Activated B cell treated with CpG ODN at 0.5 μM for 24 hours (primary cell): ENCODE data around the gene KDM1B. TPM values are rescaled to one million over a fixed set of nuclear protein-coding genes. Genes with fewer than 3 reads are reported as not detected.
"Not testable (repeated sequence)": the region's sequence is repeated elsewhere in the genome, so short reads cannot be mapped to it uniquely, and the experiment has no call there.

Experiments
- ATAC-seq: fragments of 200-7000 bp; cut with Tn5 transposase; one replicate; pipeline ENCODE4 v1.10.0; 2021; ENCODE audit warnings: low read depth, mild to moderate bottlenecking, moderate library complexity
- CTCF ChIA-PET: fragments of 350-600 bp; sonication (Branson Sonifier 250); formaldehyde crosslinking; loops from one replicate; lab custom pipeline; 2021; ENCODE audit warnings: antibody characterized with exemption; lab: Charles Lee
- POLR2A ChIA-PET: fragments of 350-600 bp; sonication (Branson Sonifier 250); formaldehyde crosslinking; loops from one replicate; lab custom pipeline; 2021; ENCODE audit warnings: antibody characterized with exemption; lab: Charles Lee
- DNase-seq: peaks from one replicate; pipeline ENCODE4 v3.0.0; 2022
- H3K27ac Mint-ChIP-seq: one replicate; pipeline ENCODE4 v1.8.0; 2020; ENCODE audit warnings: mixed read lengths
- H3K27me3 Mint-ChIP-seq: one replicate; pipeline ENCODE4 v1.8.0; 2021; ENCODE audit warnings: mixed read lengths
- H3K36me3 Mint-ChIP-seq: one replicate; pipeline ENCODE4 v1.8.0; 2021; ENCODE audit warnings: low read depth, mixed read lengths
- H3K4me1 Mint-ChIP-seq: one replicate; pipeline ENCODE4 v1.8.0; 2021; ENCODE audit warnings: mixed read lengths
- H3K4me3 Mint-ChIP-seq: one replicate; pipeline ENCODE4 v1.8.0; 2020; ENCODE audit warnings: mild to moderate bottlenecking, mixed read lengths
- H3K9me3 Mint-ChIP-seq: one replicate; pipeline ENCODE4 v1.8.0; 2020; ENCODE audit warnings: mixed read lengths
- CTCF ChIP-seq: fragments of 200-600 bp; IDR thresholded peaks from one replicate; pipeline ENCODE4 v1.8.0; 2022; ENCODE audit warnings: antibody characterized with exemption, mild to moderate bottlenecking
- intact Hi-C: fragments of 100-400 bp; cut with micrococcal nuclease; formaldehyde crosslinking; loops from one replicate; pipeline ENCODE4 v1.15.1; 2024
- total RNA-seq: library from RNA; stranded (reverse); gene quantifications from 2 replicates; pipeline ENCODE4 v1.2.3, GENCODE V29; 2022

KDM1B gene
- total RNA-seq, 1 donor from 2014 or later: 21.0 TPM

- H3K4me1 Mint-ChIP-seq: peaks cover under 1% of the 10 kb centered on the region
- POLR2A ChIA-PET: no interaction called here
- CTCF ChIA-PET: no interaction called here
- ATAC-seq (no peak), DNase-seq (no peak)
- intact Hi-C loops: no loop called here
- no peak for TF ChIP-seq CTCF
- no peak overlapping the region for H3K4me3 Mint-ChIP-seq
- peaks cover 19% of the 10 kb centered on the region for H3K36me3 Mint-ChIP-seq
- H3K27me3 Mint-ChIP-seq: no peaks in the 10 kb centered on the region
- H3K27ac Mint-ChIP-seq: no peak overlapping the region
- H3K9me3 Mint-ChIP-seq: no peaks in the 10 kb centered on the region
Observed at GRCh38 chr6:18147616-18148015, 7.6 kb upstream of the KDM1B start.

GRCh38 chr6:18148304-18149025 is 6.8 kb upstream of the KDM1B start:
- peaks cover 12% of the 10 kb centered on the region for H3K36me3 Mint-ChIP-seq
- no peak overlapping the region for H3K27ac Mint-ChIP-seq
- DNase-seq (no peak), ATAC-seq (no peak)
- H3K4me3 Mint-ChIP-seq: no peak overlapping the region
- H3K4me1 Mint-ChIP-seq: peaks cover 9% of the 10 kb centered on the region
- CTCF ChIA-PET: no interaction called here
- no peaks in the 10 kb centered on the region for H3K27me3 Mint-ChIP-seq
- POLR2A ChIA-PET: no interaction called here
- intact Hi-C loops: no loop called here
- H3K9me3 Mint-ChIP-seq: no peaks in the 10 kb centered on the region
- no peak for TF ChIP-seq CTCF

- H3K27ac Mint-ChIP-seq, CTCF ChIA-PET, H3K4me3 Mint-ChIP-seq, H3K27me3 Mint-ChIP-seq, ATAC-seq, DNase-seq, intact Hi-C loops, H3K9me3 Mint-ChIP-seq, POLR2A ChIA-PET: not testable (repeated sequence)
- H3K4me1 Mint-ChIP-seq: peaks cover 26% of the 10 kb centered on the region
- peaks cover 11% of the 10 kb centered on the region for H3K36me3 Mint-ChIP-seq
Observed at GRCh38 chr6:18151391-18151790, 3.8 kb upstream of the KDM1B start.

- no peak for TF ChIP-seq CTCF
Observed at GRCh38 chr6:18151801-18152200, 3.4 kb upstream of the KDM1B start.

GRCh38 chr6:18153311-18153703 is 1.9 kb upstream of the KDM1B start:
- ATAC-seq (no peak), DNase-seq (no peak)
- CTCF ChIA-PET: no interaction called here
- peaks cover 4% of the 10 kb centered on the region for H3K36me3 Mint-ChIP-seq
- H3K4me3 Mint-ChIP-seq: no peak overlapping the region
- H3K9me3 Mint-ChIP-seq: no peaks in the 10 kb centered on the region
- H3K27ac Mint-ChIP-seq: no peak overlapping the region
- POLR2A ChIA-PET: no interaction called here
- peaks cover 28% of the 10 kb centered on the region for H3K4me1 Mint-ChIP-seq
- H3K27me3 Mint-ChIP-seq: no peaks in the 10 kb centered on the region
- intact Hi-C loops: no loop called here
- no peak for TF ChIP-seq CTCF

More at GRCh38 chr6:18151801-18152200, 3.4 kb upstream of the KDM1B start:
- Mint-ChIP-seq H3K4me3 (no peak overlapping the region), H3K36me3 (peaks cover 11% of the 10 kb centered on the region), H3K9me3 (no peaks in the 10 kb centered on the region), H3K27ac (no peak overlapping the region), H3K4me1 (peaks cover 28% of the 10 kb centered on the region), H3K27me3 (no peaks in the 10 kb centered on the region)
- ChIA-PET CTCF (no interaction called here), POLR2A (no interaction called here)
- DNase-seq: no peak
- ATAC-seq: no peak
- intact Hi-C loops: no loop called here
